ENCODE measurements around the gene FAM107B. TPM values are rescaled to one million over a fixed set of nuclear protein-coding genes. Genes with fewer than 3 reads are reported as not detected.

The FAM107B gene
- total RNA-seq, 1 experiment from 2014 or later = 24.5 TPM

- Histone ChIP-seq H4K20me1 (ENCODE audit: control insufficient read depth, insufficient read depth, insufficient read length) (no peaks in the 10 kb centered on the region), H3K4me1 (ENCODE audit: insufficient read depth, low read length) (no peaks in the 10 kb centered on the region), H3K23ac (ENCODE audit: insufficient read length, low read depth, low read length) (no peak overlapping the region), H3K14ac (ENCODE audit: insufficient read depth, low read length) (no peak overlapping the region), H2BK120ac (ENCODE audit: low read depth, low read length, poor library complexity, severe bottlenecking) (no peak overlapping the region), H3K79me1 (ENCODE audit: insufficient read depth, low read depth, low read length, poor library complexity, severe bottlenecking) (no peaks in the 10 kb centered on the region), H3T11ph (ENCODE audit: low read length) (no peak overlapping the region), H4K8ac (replicated peaks; ENCODE audit: insufficient read length, low read depth, low read length) (no peak overlapping the region), H3K27me3 (ENCODE audit: insufficient read depth, low read length) (no peaks in the 10 kb centered on the region), H4K91ac (ENCODE audit: insufficient read length, low read depth, low read length) (no peak overlapping the region), H3K9me3 (ENCODE audit: control insufficient read depth, low read depth, low read length) (no peaks in the 10 kb centered on the region), H3K27ac (ENCODE audit: insufficient read length, low read depth, low read length) (no peak overlapping the region), H3K9ac (ENCODE audit: extremely low read depth, insufficient read length, low read length) (no peak overlapping the region), H3K23me2 (ENCODE audit: insufficient read length, low read depth, low read length, poor library complexity, severe bottlenecking) (no peaks in the 10 kb centered on the region), H2AFZ (ENCODE audit: low read length) (no peak overlapping the region), H3K4ac (ENCODE audit: low read depth, low read length) (no peak overlapping the region), H2BK20ac (ENCODE audit: low read depth, low read length, poor library complexity, severe bottlenecking) (no peak overlapping the region), H3K56ac (ENCODE audit: insufficient read length, low read depth, low read length) (no peak overlapping the region), H4K5ac (ENCODE audit: insufficient read length, low read depth, low read length) (no peak overlapping the region), H3K4me2 (ENCODE audit: insufficient read depth, insufficient read length, low read length) (no peak overlapping the region), H2BK5ac (ENCODE audit: insufficient read length, low read length) (no peak overlapping the region), H2BK15ac (ENCODE audit: low read depth, low read length) (0 out of 2 replicates have a peak overlapping the region, but pooled peaks have one; percentile 26), H2AK5ac (ENCODE audit: insufficient read length, low read length) (no peak overlapping the region), H3K79me2 (ENCODE audit: insufficient read depth, low read length) (no peaks in the 10 kb centered on the region; the same call in 1 of the 2 replicates), H2BK12ac (ENCODE audit: insufficient read length, low read depth, low read length) (no peak overlapping the region), H3K18ac (ENCODE audit: insufficient read length, low read depth, low read length) (peak overlapping the region; percentile 29)
- WGBS (ENCODE audit: extremely low coverage, insufficient read length, low lambda C conversion rate) = no CpG with 5 or more reads among the region's 1 CpG
- DNase-seq = no peak
- Mint-ChIP-seq H3K9me3 (peaks cover 1 to 2% of the 10 kb centered on the region in 2 experiments; a peak in 1 of 5 replicates), H3K4me1 (peaks cover 8 to 15% of the 10 kb centered on the region in 2 experiments), H3K4me3 (no peak overlapping the region), H3K36me3 (ENCODE audit: insufficient read depth in 1 of 3, low read depth in 3 of 3) (no peaks in the 10 kb centered on the region; a peak in 1 of 7 replicates), H3K27ac (peak overlapping the region in 1 of 3 experiments; percentile 85; a peak in 2 of 7 replicates), H3K27me3 (ENCODE audit: low read depth) (no peaks in the 10 kb centered on the region; the same call in 1 of the 2 replicates)
- no peak for TF ChIP-seq CTCF (conservative IDR thresholded peaks at IDR 0.05)
These were observed 22.8 kb downstream of the FAM107B start for GRCh38 chr10:14751921-14752320.

Data from H9 (cell line).